HEK293 (cell line): ENCODE measurements around the gene CEND1.

Experiments
- SETDB1 ChIP-seq: IDR thresholded peaks from one replicate; pipeline ENCODE4 v1.6.1; 2017; ENCODE audit warnings: mild to moderate bottlenecking, low read length, moderate library complexity, mixed read lengths; ENCODE audit not compliant: insufficient read length
- TCF7L2 ChIP-seq: IDR thresholded peaks from 2 replicates; pipeline ENCODE4 v1.6.1; 2011; ENCODE audit warnings: low read depth, mild to moderate bottlenecking, inconsistent platforms, low read length, moderate library complexity, borderline replicate concordance
- ZBTB1 ChIP-seq: fragments of 450-650 bp; formaldehyde crosslinking; IDR thresholded peaks from 2 replicates; pipeline ENCODE4 v1.5.1; 2016; ENCODE audit warnings: missing biosample characterization, missing genetic modification characterization
- ZNF10 ChIP-seq: fragments of 450-650 bp; formaldehyde crosslinking; IDR thresholded peaks from 2 replicates; pipeline ENCODE4 v1.5.1; 2017; ENCODE audit warnings: missing biosample characterization, missing genetic modification characterization
- ZNF223 ChIP-seq: fragments of 450-650 bp; formaldehyde crosslinking; IDR thresholded peaks from 2 replicates; pipeline ENCODE4 v1.5.1; 2016; ENCODE audit warnings: missing biosample characterization, missing genetic modification characterization
- ZNF24 ChIP-seq: fragments of 450-650 bp; formaldehyde crosslinking; IDR thresholded peaks from 2 replicates; pipeline ENCODE4 v1.5.1; 2016; ENCODE audit warnings: missing biosample characterization, missing genetic modification characterization
- ZNF544 ChIP-seq: fragments of 450-650 bp; formaldehyde crosslinking; IDR thresholded peaks from 2 replicates; pipeline ENCODE4 v1.5.0; 2017; ENCODE audit warnings: missing biosample characterization, missing genetic modification characterization
- ZNF664 ChIP-seq: fragments of 450-650 bp; formaldehyde crosslinking; IDR thresholded peaks from 2 replicates; pipeline ENCODE4 v1.5.1; 2016; ENCODE audit warnings: missing biosample characterization, missing genetic modification characterization
- TF ChIP-seq, protein P1 (sequence below): fragments of 450-650 bp; formaldehyde crosslinking; IDR thresholded peaks from 2 replicates; pipeline ENCODE4 v1.5.1; 2016; ENCODE audit warnings: missing biosample characterization, missing genetic modification characterization, low read depth
- TF ChIP-seq, protein P2 (sequence below): fragments of 450-650 bp; formaldehyde crosslinking; IDR thresholded peaks from 2 replicates; pipeline ENCODE4 v1.5.1; 2016; ENCODE audit warnings: missing biosample characterization, missing genetic modification characterization
- TF ChIP-seq, protein P3 (sequence below): fragments of 450-650 bp; formaldehyde crosslinking; IDR thresholded peaks from 2 replicates; pipeline ENCODE4 v1.5.1; 2016; ENCODE audit warnings: missing biosample characterization, missing genetic modification characterization
- TF ChIP-seq, protein P4 (sequence below): fragments of 450-650 bp; formaldehyde crosslinking; IDR thresholded peaks from 2 replicates; pipeline ENCODE4 v1.5.1; 2016; ENCODE audit warnings: missing biosample characterization, missing genetic modification characterization

DNA sequence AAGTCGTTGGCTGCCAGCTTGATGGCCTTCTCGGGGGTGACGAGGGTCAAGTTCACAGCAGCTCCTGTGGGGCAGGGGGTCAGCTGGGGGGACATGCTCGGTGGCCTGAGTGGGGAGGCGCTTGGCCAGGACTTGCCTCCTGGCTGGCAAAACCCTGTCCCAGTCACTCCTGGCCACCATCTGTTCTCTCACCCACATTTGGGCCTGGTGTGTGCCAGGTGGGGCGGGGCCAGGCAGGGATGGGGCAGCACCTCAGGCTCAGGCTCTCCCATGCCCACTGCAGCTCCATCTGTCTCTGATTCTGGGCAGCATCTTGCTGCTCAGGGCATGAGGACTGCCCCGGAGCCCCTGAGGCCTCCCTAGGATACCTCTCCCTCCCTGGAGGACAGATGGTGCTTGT lies 3.7 kb upstream of the CEND1 start:
- TF ChIP-seq, protein P1, sequence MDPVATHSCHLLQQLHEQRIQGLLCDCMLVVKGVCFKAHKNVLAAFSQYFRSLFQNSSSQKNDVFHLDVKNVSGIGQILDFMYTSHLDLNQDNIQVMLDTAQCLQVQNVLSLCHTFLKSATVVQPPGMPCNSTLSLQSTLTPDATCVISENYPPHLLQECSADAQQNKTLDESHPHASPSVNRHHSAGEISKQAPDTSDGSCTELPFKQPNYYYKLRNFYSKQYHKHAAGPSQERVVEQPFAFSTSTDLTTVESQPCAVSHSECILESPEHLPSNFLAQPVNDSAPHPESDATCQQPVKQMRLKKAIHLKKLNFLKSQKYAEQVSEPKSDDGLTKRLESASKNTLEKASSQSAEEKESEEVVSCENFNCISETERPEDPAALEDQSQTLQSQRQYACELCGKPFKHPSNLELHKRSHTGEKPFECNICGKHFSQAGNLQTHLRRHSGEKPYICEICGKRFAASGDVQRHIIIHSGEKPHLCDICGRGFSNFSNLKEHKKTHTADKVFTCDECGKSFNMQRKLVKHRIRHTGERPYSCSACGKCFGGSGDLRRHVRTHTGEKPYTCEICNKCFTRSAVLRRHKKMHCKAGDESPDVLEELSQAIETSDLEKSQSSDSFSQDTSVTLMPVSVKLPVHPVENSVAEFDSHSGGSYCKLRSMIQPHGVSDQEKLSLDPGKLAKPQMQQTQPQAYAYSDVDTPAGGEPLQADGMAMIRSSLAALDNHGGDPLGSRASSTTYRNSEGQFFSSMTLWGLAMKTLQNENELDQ (tag by site-specific recombination): no peak
- TF ChIP-seq ZNF664 (tag by site-specific recombination) (no peak), ZNF10 (tag by site-specific recombination) (no peak), ZNF223 (no peak), TCF7L2 (no peak), ZBTB1 (tag by site-specific recombination) (no peak), ZNF544 (tag by site-specific recombination) (no peak), ZNF24 (tag by site-specific recombination) (no peak), SETDB1 (no peak)
- TF ChIP-seq, protein P2, sequence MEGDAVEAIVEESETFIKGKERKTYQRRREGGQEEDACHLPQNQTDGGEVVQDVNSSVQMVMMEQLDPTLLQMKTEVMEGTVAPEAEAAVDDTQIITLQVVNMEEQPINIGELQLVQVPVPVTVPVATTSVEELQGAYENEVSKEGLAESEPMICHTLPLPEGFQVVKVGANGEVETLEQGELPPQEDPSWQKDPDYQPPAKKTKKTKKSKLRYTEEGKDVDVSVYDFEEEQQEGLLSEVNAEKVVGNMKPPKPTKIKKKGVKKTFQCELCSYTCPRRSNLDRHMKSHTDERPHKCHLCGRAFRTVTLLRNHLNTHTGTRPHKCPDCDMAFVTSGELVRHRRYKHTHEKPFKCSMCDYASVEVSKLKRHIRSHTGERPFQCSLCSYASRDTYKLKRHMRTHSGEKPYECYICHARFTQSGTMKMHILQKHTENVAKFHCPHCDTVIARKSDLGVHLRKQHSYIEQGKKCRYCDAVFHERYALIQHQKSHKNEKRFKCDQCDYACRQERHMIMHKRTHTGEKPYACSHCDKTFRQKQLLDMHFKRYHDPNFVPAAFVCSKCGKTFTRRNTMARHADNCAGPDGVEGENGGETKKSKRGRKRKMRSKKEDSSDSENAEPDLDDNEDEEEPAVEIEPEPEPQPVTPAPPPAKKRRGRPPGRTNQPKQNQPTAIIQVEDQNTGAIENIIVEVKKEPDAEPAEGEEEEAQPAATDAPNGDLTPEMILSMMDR (tag by site-specific recombination): no peak
- TF ChIP-seq, protein P3, sequence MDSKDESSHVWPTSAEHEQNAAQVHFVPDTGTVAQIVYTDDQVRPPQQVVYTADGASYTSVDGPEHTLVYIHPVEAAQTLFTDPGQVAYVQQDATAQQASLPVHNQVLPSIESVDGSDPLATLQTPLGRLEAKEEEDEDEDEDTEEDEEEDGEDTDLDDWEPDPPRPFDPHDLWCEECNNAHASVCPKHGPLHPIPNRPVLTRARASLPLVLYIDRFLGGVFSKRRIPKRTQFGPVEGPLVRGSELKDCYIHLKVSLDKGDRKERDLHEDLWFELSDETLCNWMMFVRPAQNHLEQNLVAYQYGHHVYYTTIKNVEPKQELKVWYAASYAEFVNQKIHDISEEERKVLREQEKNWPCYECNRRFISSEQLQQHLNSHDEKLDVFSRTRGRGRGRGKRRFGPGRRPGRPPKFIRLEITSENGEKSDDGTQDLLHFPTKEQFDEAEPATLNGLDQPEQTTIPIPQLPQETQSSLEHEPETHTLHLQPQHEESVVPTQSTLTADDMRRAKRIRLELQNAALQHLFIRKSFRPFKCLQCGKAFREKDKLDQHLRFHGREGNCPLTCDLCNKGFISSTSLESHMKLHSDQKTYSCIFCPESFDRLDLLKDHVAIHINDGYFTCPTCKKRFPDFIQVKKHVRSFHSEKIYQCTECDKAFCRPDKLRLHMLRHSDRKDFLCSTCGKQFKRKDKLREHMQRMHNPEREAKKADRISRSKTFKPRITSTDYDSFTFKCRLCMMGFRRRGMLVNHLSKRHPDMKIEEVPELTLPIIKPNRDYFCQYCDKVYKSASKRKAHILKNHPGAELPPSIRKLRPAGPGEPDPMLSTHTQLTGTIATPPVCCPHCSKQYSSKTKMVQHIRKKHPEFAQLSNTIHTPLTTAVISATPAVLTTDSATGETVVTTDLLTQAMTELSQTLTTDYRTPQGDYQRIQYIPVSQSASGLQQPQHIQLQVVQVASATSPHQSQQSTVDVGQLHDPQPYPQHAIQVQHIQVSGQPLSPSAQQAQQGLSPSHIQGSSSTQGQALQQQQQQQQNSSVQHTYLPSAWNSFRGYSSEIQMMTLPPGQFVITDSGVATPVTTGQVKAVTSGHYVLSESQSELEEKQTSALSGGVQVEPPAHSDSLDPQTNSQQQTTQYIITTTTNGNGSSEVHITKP (tag by site-specific recombination): no peak
- TF ChIP-seq, protein P4, sequence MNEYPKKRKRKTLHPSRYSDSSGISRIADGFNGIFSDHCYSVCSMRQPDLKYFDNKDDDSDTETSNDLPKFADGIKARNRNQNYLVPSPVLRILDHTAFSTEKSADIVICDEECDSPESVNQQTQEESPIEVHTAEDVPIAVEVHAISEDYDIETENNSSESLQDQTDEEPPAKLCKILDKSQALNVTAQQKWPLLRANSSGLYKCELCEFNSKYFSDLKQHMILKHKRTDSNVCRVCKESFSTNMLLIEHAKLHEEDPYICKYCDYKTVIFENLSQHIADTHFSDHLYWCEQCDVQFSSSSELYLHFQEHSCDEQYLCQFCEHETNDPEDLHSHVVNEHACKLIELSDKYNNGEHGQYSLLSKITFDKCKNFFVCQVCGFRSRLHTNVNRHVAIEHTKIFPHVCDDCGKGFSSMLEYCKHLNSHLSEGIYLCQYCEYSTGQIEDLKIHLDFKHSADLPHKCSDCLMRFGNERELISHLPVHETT (tag by site-specific recombination): no peak
